ENCODE measurements around the gene DSCAM.

DSCAM gene

GRCh38 chr21:40858517-40858916, 11.6 kb upstream of the DSCAM start:
- H3K9ac ChIP-seq = no peak overlapping the region
- no peak overlapping the region for H3K4me2 ChIP-seq
- no peaks in the 10 kb centered on the region for H3K27me3 ChIP-seq
- no peaks in the 10 kb centered on the region for H3K36me3 ChIP-seq
- no peak overlapping the region for H3K27ac ChIP-seq
- peaks cover 11% of the 10 kb centered on the region for H3K4me1 ChIP-seq
- H3K4me3 ChIP-seq = no peak overlapping the region
- no peak for TF ChIP-seq Cebpa-rat (IDR thresholded peaks at IDR 0.05)
- H3K9me3 ChIP-seq = peaks cover 9% of the 10 kb centered on the region
- H4K20me1 ChIP-seq = no peaks in the 10 kb centered on the region

GRCh38 chr21:40853956-40854688, 7.2 kb upstream of the DSCAM start:
- Histone ChIP-seq H3K4me1 (peaks cover 11% of the 10 kb centered on the region), H3K27ac (peak overlapping the region; percentile 41; the same call in 1 of the 2 replicates)

GRCh38 chr21:40852563-40852962, 5.6 kb upstream of the DSCAM start:
- TF ChIP-seq Cebpa-rat (IDR thresholded peaks at IDR 0.05) = no peak
- H3K4me1 ChIP-seq = peaks cover 11% of the 10 kb centered on the region
- no peak overlapping the region for H3K27ac ChIP-seq
- H3K9ac ChIP-seq = no peak overlapping the region
- no peak overlapping the region for H3K4me2 ChIP-seq
- H3K9me3 ChIP-seq = peaks cover 5% of the 10 kb centered on the region
- no peaks in the 10 kb centered on the region for H3K36me3 ChIP-seq
- no peak overlapping the region for H3K4me3 ChIP-seq
- H3K27me3 ChIP-seq = no peaks in the 10 kb centered on the region
- H4K20me1 ChIP-seq = no peaks in the 10 kb centered on the region

More at GRCh38 chr21:40853956-40854688, 7.2 kb upstream of the DSCAM start:
- no peak for TF ChIP-seq Cebpa-rat (IDR thresholded peaks at IDR 0.05)
- Histone ChIP-seq H3K4me3 (no peak overlapping the region), H3K9ac (no peak overlapping the region), H4K20me1 (no peaks in the 10 kb centered on the region), H3K9me3 (peaks cover 9% of the 10 kb centered on the region), H3K36me3 (no peaks in the 10 kb centered on the region), H3K4me2 (peak overlapping the region; percentile 55), H3K27me3 (no peaks in the 10 kb centered on the region)

- 0 out of 2 replicates have a peak, but pooled peaks cover 4% of the 10 kb centered on the region for H3K9me3 ChIP-seq
- H3K4me1 ChIP-seq = peaks cover 11% of the 10 kb centered on the region
- H4K20me1 ChIP-seq = no peaks in the 10 kb centered on the region
- no peaks in the 10 kb centered on the region for H3K27me3 ChIP-seq
- H3K36me3 ChIP-seq = no peaks in the 10 kb centered on the region
- H3K9ac ChIP-seq = no peak overlapping the region
- no peak overlapping the region for H3K4me3 ChIP-seq
- no peak overlapping the region for H3K27ac ChIP-seq
- no peak overlapping the region for H3K4me2 ChIP-seq
- TF ChIP-seq Cebpa-rat (IDR thresholded peaks at IDR 0.05) = no peak
Observed at GRCh38 chr21:40851749-40852148, 4.8 kb upstream of the DSCAM start.

- no peak overlapping the region for H3K4me3 ChIP-seq
- no peaks in the 10 kb centered on the region for H4K20me1 ChIP-seq
- no peak overlapping the region for H3K4me2 ChIP-seq
- H3K27ac ChIP-seq = no peak overlapping the region
- no peaks in the 10 kb centered on the region for H3K27me3 ChIP-seq
- H3K9me3 ChIP-seq = 0 out of 2 replicates have a peak, but pooled peaks cover 4% of the 10 kb centered on the region
- peaks cover 11% of the 10 kb centered on the region for H3K4me1 ChIP-seq
- no peak for TF ChIP-seq Cebpa-rat (IDR thresholded peaks at IDR 0.05)
- no peaks in the 10 kb centered on the region for H3K36me3 ChIP-seq
- no peak overlapping the region for H3K9ac ChIP-seq
Observed at GRCh38 chr21:40850071-40850470, 3.1 kb upstream of the DSCAM start.

- no peak overlapping the region for H3K4me3 ChIP-seq
- no peaks in the 10 kb centered on the region for H4K20me1 ChIP-seq
- H3K27ac ChIP-seq = no peak overlapping the region
- no peak overlapping the region for H3K9ac ChIP-seq
- no peaks in the 10 kb centered on the region for H3K4me1 ChIP-seq
- H3K9me3 ChIP-seq = 0 out of 2 replicates have a peak, but pooled peaks cover 4% of the 10 kb centered on the region
- H3K4me2 ChIP-seq = no peak overlapping the region
- H3K27me3 ChIP-seq = no peaks in the 10 kb centered on the region
- TF ChIP-seq Cebpa-rat (IDR thresholded peaks at IDR 0.05) = no peak
- H3K36me3 ChIP-seq = no peaks in the 10 kb centered on the region
Observed at GRCh38 chr21:40847951-40848350, 993 bp upstream of the DSCAM start.

- Histone ChIP-seq H3K4me3 (no peak overlapping the region), H3K9me3 (0 out of 2 replicates have a peak, but pooled peaks cover 4% of the 10 kb centered on the region), H4K20me1 (no peaks in the 10 kb centered on the region), H3K9ac (no peak overlapping the region), H3K27me3 (no peaks in the 10 kb centered on the region), H3K27ac (no peak overlapping the region), H3K4me2 (no peak overlapping the region), H3K36me3 (no peaks in the 10 kb centered on the region), H3K4me1 (no peaks in the 10 kb centered on the region)
- no peak for TF ChIP-seq Cebpa-rat (IDR thresholded peaks at IDR 0.05)
Observed at GRCh38 chr21:40846103-40846502, 855 bp downstream of the DSCAM start.

- no peak overlapping the region for H3K4me3 ChIP-seq
- TF ChIP-seq Cebpa-rat (IDR thresholded peaks at IDR 0.05) = no peak
Observed at GRCh38 chr21:40845441-40845995, 1.4 kb downstream of the DSCAM start.

GRCh38 chr21:40844935-40845334, 2.0 kb downstream of the DSCAM start:
- Histone ChIP-seq H3K9me3 (0 out of 2 replicates have a peak, but pooled peaks cover 4% of the 10 kb centered on the region), H4K20me1 (no peaks in the 10 kb centered on the region), H3K4me1 (no peaks in the 10 kb centered on the region), H3K9ac (no peak overlapping the region), H3K27ac (no peak overlapping the region), H3K36me3 (no peaks in the 10 kb centered on the region), H3K27me3 (no peaks in the 10 kb centered on the region), H3K4me2 (no peak overlapping the region), H3K4me3 (no peak overlapping the region)
- TF ChIP-seq Cebpa-rat (IDR thresholded peaks at IDR 0.05) = no peak

More at GRCh38 chr21:40845441-40845995, 1.4 kb downstream of the DSCAM start:
- no peak overlapping the region for H3K4me2 ChIP-seq
- H3K27ac ChIP-seq = no peak overlapping the region
- 0 out of 2 replicates have a peak, but pooled peaks cover 4% of the 10 kb centered on the region for H3K9me3 ChIP-seq
- H3K4me1 ChIP-seq = no peaks in the 10 kb centered on the region
- H4K20me1 ChIP-seq = no peaks in the 10 kb centered on the region
- no peak overlapping the region for H3K9ac ChIP-seq
- no peaks in the 10 kb centered on the region for H3K36me3 ChIP-seq
- no peaks in the 10 kb centered on the region for H3K27me3 ChIP-seq

- no peaks in the 10 kb centered on the region for H4K20me1 ChIP-seq
- no peaks in the 10 kb centered on the region for H3K4me1 ChIP-seq
- H3K27ac ChIP-seq = no peak overlapping the region
- TF ChIP-seq Cebpa-rat (IDR thresholded peaks at IDR 0.05) = no peak
- H3K4me3 ChIP-seq = no peak overlapping the region
- H3K9ac ChIP-seq = no peak overlapping the region
- no peak overlapping the region for H3K4me2 ChIP-seq
- H3K27me3 ChIP-seq = no peaks in the 10 kb centered on the region
- no peaks in the 10 kb centered on the region for H3K36me3 ChIP-seq
- H3K9me3 ChIP-seq = 0 out of 2 replicates have a peak, but pooled peaks cover 4% of the 10 kb centered on the region
Observed at GRCh38 chr21:40842197-40842552, 4.8 kb downstream of the DSCAM start.

Measured in BLaER1 (cell line).